SK-N-SH (cell line): ENCODE data around the gene NTM. TPM values are rescaled to one million over a fixed set of nuclear protein-coding genes. Genes with fewer than 3 reads are reported as not detected.

Source experiments
- CTCF ChIA-PET: fragments of 300-600, 350-600 bp; formaldehyde crosslinking; extraction: SDS; loops from one replicate; lab custom pipeline; 2021; lab: Yijun Ruan, JAX
- POLR2A ChIA-PET: fragments of 350-600 bp; sonication (Branson Sonifier 250); formaldehyde crosslinking; extraction: SDS; loops from one replicate; lab custom pipeline; 2020; ENCODE audit warnings: antibody characterized with exemption, inconsistent platforms; lab: Yijun Ruan, JAX
- DNase-seq: peaks from one replicate; pipeline ENCODE4 v3.0.0; 2012
- H2AFZ ChIP-seq: fragments of 200-600 bp; sonication (generic); 2 replicates; pipeline ENCODE4 v1.8.1; 2016; ENCODE audit warnings: antibody characterized with exemption, mild to moderate bottlenecking, low read depth
- H3F3A ChIP-seq: fragments of 200-600 bp; sonication (generic); replicated peaks from 2 replicates; pipeline ENCODE3; 2016; ENCODE audit warnings: antibody characterized with exemption, mild to moderate bottlenecking; ENCODE audit not compliant: insufficient read depth
- H3K27ac ChIP-seq, 2 experiments: fragments of 200-500 bp in 1 of 2; fragments of 200-600 bp in 1 of 2; sonication (Bioruptor generic) in 1 of 2; sonication (generic), shearing (Covaris generic) in 1 of 2; 2 replicates each; pipeline versions ENCODE4 v1.5.1 to v1.6.1; 2014 to 2016; ENCODE audit warnings: low read depth in 2 of 2, inconsistent platforms in 1 of 2, low read length in 1 of 2, mild to moderate bottlenecking in 1 of 2, mixed read lengths in 1 of 2
- H3K27me3 ChIP-seq: fragments of 200-600 bp; sonication (generic), shearing (Covaris generic); 2 replicates; pipeline ENCODE4 v1.6.1; 2016; ENCODE audit warnings: mixed run types; ENCODE audit not compliant: insufficient read depth
- H3K36me3 ChIP-seq, 2 experiments: fragments of 200-500 bp in 1 of 2; fragments of 200-600 bp in 1 of 2; sonication (Bioruptor generic) in 1 of 2; sonication (generic) in 1 of 2; replicated peaks in 1 of 2; 2 replicates each; pipeline versions ENCODE3 to v1.5.1; 2014 to 2016; ENCODE audit warnings: low read length in 1 of 2, mild to moderate bottlenecking in 1 of 2; ENCODE audit not compliant: insufficient read depth in 2 of 2, control insufficient read depth in 1 of 2
- H3K4me1 ChIP-seq, 2 experiments: fragments of 200-500 bp in 1 of 2; fragments of 200-600 bp in 1 of 2; sonication (Bioruptor generic) in 1 of 2; sonication (generic), shearing (Covaris generic) in 1 of 2; 2 replicates each; pipeline versions ENCODE4 v1.5.1 to v1.6.1; 2014 to 2016; ENCODE audit warnings: low read depth in 1 of 2, low read length in 1 of 2, mixed run types in 1 of 2; ENCODE audit not compliant: insufficient read depth in 2 of 2, control insufficient read depth in 1 of 2
- H3K4me2 ChIP-seq: fragments of 200-600 bp; sonication (generic), shearing (Covaris generic); 2 replicates; pipeline ENCODE4 v1.6.1; 2017; ENCODE audit warnings: mixed run types
- H3K4me3 ChIP-seq, 2 experiments: fragments of 200-500 bp in 1 of 2; fragments of 200-600 bp in 1 of 2; sonication (Bioruptor generic) in 1 of 2; sonication (generic), shearing (Covaris generic) in 1 of 2; 2 replicates each; pipeline versions ENCODE4 v1.5.1 to v1.8.1; 2014 to 2016; ENCODE audit warnings: low read depth in 2 of 2, inconsistent platforms in 1 of 2, low read length in 1 of 2, mild to moderate bottlenecking in 1 of 2, mixed read lengths in 1 of 2, moderate library complexity in 1 of 2
- H3K79me2 ChIP-seq: fragments of 200-600 bp; sonication (generic); 2 replicates; pipeline ENCODE4 v1.8.1; 2017; ENCODE audit warnings: mild to moderate bottlenecking; ENCODE audit not compliant: insufficient read depth
- H3K9ac ChIP-seq: fragments of 200-600 bp; sonication (generic); 2 replicates; pipeline ENCODE4 v1.6.1; 2017; ENCODE audit warnings: mixed run types
- H3K9me2 ChIP-seq: fragments of 200-600 bp; sonication (generic); 2 replicates; pipeline ENCODE4 v1.6.1; 2017; ENCODE audit warnings: mixed run types
- H3K9me3 ChIP-seq: fragments of 200-600 bp; sonication (generic); 2 replicates; pipeline ENCODE4 v1.6.1; 2017; ENCODE audit warnings: mixed run types, mild to moderate bottlenecking, moderate library complexity
- H4K20me1 ChIP-seq: fragments of 200-600 bp; sonication (generic); 2 replicates; pipeline ENCODE4 v1.6.1; 2017; ENCODE audit warnings: mild to moderate bottlenecking, mixed run types; ENCODE audit not compliant: insufficient read depth
- CHD2 ChIP-seq: fragments of 150-350 bp; IDR thresholded peaks from 2 replicates; pipeline ENCODE4 v1.6.1; 2018; ENCODE audit warnings: low read length; ENCODE audit not compliant: partially characterized antibody
- EP300 ChIP-seq, 2 experiments: IDR thresholded peaks; 2 replicates each; pipeline versions ENCODE4 v1.4.0 to v1.6.1; 2012; ENCODE audit warnings: borderline replicate concordance in 1 of 2, low read depth in 1 of 2, low read length in 1 of 2
- EZH2phosphoT487 ChIP-seq: fragments of 200-600 bp; sonication (generic); IDR thresholded peaks from 2 replicates; pipeline ENCODE4 v1.6.1; 2017; ENCODE audit warnings: low read depth, mixed run types, mild to moderate bottlenecking, antibody characterized with exemption, moderate library complexity, borderline replicate concordance
- GABPA ChIP-seq: IDR thresholded peaks from 2 replicates; pipeline ENCODE4 v1.4.0; 2012; ENCODE audit warnings: low read depth, mild to moderate bottlenecking
- IRF3 ChIP-seq: fragments of 150-350 bp; IDR thresholded peaks from 2 replicates; pipeline ENCODE4 v1.6.1; 2016; ENCODE audit warnings: mild to moderate bottlenecking, low read depth, low read length
- JUND ChIP-seq: IDR thresholded peaks from 2 replicates; pipeline ENCODE4 v1.4.0; 2012
- MEF2A ChIP-seq: IDR thresholded peaks from 2 replicates; pipeline ENCODE4 v1.4.0; 2012; ENCODE audit warnings: low read depth, borderline replicate concordance
- MXI1 ChIP-seq: IDR thresholded peaks from 2 replicates; pipeline ENCODE4 v1.6.1; 2012; ENCODE audit warnings: mild to moderate bottlenecking, low read depth, low read length, improper control_type of control experiment
- NFIC ChIP-seq: IDR thresholded peaks from 2 replicates; pipeline ENCODE4 v1.4.0; 2012; ENCODE audit warnings: borderline replicate concordance
- POLR2AphosphoS5 ChIP-seq: IDR thresholded peaks from 2 replicates; pipeline ENCODE4 v1.6.1; 2012; ENCODE audit warnings: low read depth, low read length
- RCOR1 ChIP-seq: fragments of 150-350 bp; IDR thresholded peaks from 2 replicates; pipeline ENCODE4 v1.6.1; 2017; ENCODE audit warnings: antibody characterized with exemption, low read length
- RXRA ChIP-seq: IDR thresholded peaks from 2 replicates; pipeline ENCODE4 v1.4.0; 2012; ENCODE audit warnings: low read depth, mild to moderate bottlenecking, borderline replicate concordance
- SIN3A ChIP-seq: IDR thresholded peaks from 2 replicates; pipeline ENCODE4 v1.6.1; 2012; ENCODE audit warnings: low read depth, mild to moderate bottlenecking, low read length, moderate library complexity, borderline replicate concordance
- TAF1 ChIP-seq: IDR thresholded peaks from 2 replicates; pipeline ENCODE4 v1.6.1; 2012; ENCODE audit warnings: low read depth, mild to moderate bottlenecking, low read length, moderate library complexity, borderline replicate concordance
- TCF12 ChIP-seq: IDR thresholded peaks from 2 replicates; pipeline ENCODE4 v1.4.0; 2012
- TEAD4 ChIP-seq: IDR thresholded peaks from 2 replicates; pipeline ENCODE4 v1.4.0; 2012; ENCODE audit warnings: mild to moderate bottlenecking, borderline replicate concordance; ENCODE audit not compliant: insufficient read depth
- YY1 ChIP-seq: IDR thresholded peaks from 2 replicates; pipeline ENCODE4 v1.4.0; 2012; ENCODE audit warnings: low read depth, mild to moderate bottlenecking
- ZBTB33 ChIP-seq: IDR thresholded peaks from 2 replicates; pipeline ENCODE4 v1.4.0; 2012; ENCODE audit warnings: low read depth, borderline replicate concordance
- WGBS: methylation state at CpG from one replicate; pipeline ENCODE4 v1.1.6; 2017; ENCODE audit warnings: low lambda C conversion rate; 5-methylcytosine and 5-hydroxymethylcytosine counted together
- polyA plus RNA-seq, 3 experiments: library from polyadenylated mRNA; depleted of rRNA; stranded (reverse); fragments of >200 nt; gene quantifications; 2 replicates each; pipeline ENCODE4 v1.2.3, GENCODE V29; 2012
- TF ChIP-seq, protein P1 (sequence below): IDR thresholded peaks from 2 replicates; pipeline ENCODE4; 2012

Gene NTM
- polyA plus RNA-seq, 1 of the 3 experiments (the other 2 are of a cell fraction), result 20.0 TPM

DNA sequence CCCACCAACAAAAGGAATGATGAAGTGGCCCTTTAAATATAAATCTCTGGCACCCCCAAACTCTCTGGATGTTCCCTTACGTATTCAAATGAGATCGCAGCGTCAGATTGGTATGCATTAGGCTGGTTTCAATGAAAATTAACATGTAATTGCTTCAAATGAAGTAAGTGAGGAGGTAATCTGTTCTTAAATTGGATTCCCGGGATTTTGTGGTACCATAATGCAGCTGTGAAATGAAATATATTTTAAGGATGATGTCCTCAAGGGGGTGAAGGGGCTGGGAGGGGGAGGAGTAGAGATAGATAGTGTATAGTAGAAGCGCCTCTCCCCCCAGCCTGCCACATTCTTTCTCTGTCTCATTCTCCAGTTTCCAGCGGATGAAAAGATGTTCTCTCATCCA is 748.2 kb downstream of the NTM start:
- WGBS, result 81% methylated on average over 6 of the region's 6 CpGs

DNA sequence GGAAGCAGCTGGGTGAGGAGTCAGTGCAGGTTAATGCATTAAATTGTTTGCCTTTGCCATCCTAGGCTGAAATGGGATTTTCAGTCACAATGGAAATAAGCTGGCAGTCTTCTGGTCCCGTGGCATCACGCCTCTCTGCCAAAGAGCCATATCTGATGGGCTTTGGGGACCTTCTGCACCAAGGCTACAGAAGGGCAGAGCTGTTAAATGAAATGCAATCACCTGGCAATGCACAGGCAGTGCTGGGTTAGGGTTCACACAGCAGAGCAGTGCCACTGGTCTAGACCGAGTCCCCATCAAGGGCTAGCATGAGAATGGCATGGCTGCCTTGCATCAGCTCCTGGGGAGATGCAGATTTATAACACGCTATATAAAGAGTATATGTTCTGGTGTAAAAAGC is 749.2 kb downstream of the NTM start:
- no peaks in the 10 kb centered on the region for H3K9me2 ChIP-seq
- H3F3A ChIP-seq, result peaks cover 2% of the 10 kb centered on the region
- DNase-seq, result no peak
- ChIA-PET CTCF (interaction anchor here (0.7 to 2.3 kb wide), 6 partner anchors 22 to 914 kb away, joined by 3 to 5 read pairs (median 4); no protein-coding TSS in a partner anchor), POLR2A (no interaction called here)
- H3K4me2 ChIP-seq, result no peak overlapping the region
- TF ChIP-seq TCF12 (no peak), TAF1 (no peak), TEAD4 (no peak), EZH2phosphoT487 (no peak), POLR2AphosphoS5 (no peak), ZBTB33 (no peak), RXRA (no peak), YY1 (no peak), JUND (no peak), SIN3A (no peak), CHD2 (no peak)
- TF ChIP-seq, protein P1, sequence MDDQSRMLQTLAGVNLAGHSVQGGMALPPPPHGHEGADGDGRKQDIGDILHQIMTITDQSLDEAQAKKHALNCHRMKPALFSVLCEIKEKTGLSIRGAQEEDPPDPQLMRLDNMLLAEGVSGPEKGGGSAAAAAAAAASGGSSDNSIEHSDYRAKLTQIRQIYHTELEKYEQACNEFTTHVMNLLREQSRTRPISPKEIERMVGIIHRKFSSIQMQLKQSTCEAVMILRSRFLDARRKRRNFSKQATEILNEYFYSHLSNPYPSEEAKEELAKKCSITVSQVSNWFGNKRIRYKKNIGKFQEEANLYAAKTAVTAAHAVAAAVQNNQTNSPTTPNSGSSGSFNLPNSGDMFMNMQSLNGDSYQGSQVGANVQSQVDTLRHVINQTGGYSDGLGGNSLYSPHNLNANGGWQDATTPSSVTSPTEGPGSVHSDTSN, result no peak
- no peak overlapping the region for H3K9ac ChIP-seq
- H3K27ac ChIP-seq, result no peak overlapping the region
- no peaks in the 10 kb centered on the region for H3K36me3 ChIP-seq
- no peak overlapping the region for H2AFZ ChIP-seq
- H3K9me3 ChIP-seq, result no peaks in the 10 kb centered on the region
- H4K20me1 ChIP-seq, result no peaks in the 10 kb centered on the region
- H3K4me1 ChIP-seq, result peaks cover 0 to 11% of the 10 kb centered on the region in 2 experiments; a peak in 1 of 4 replicates
- no peaks in the 10 kb centered on the region for H3K79me2 ChIP-seq
- WGBS, result 79% methylated on average over 4 of the region's 4 CpGs
- H3K27me3 ChIP-seq, result no peaks in the 10 kb centered on the region
- H3K4me3 ChIP-seq, result no peak overlapping the region

More for the DNA sequence above, 748.2 kb downstream of the NTM start:
- Histone ChIP-seq H3K9me3 (no peaks in the 10 kb centered on the region), H3K27me3 (no peaks in the 10 kb centered on the region), H2AFZ (no peak overlapping the region), H3K9ac (no peak overlapping the region), H3K4me2 (no peak overlapping the region), H4K20me1 (no peaks in the 10 kb centered on the region), H3K4me3 (no peak overlapping the region), H3K4me1 (peaks cover 0 to 11% of the 10 kb centered on the region in 2 experiments; a peak in 1 of 4 replicates), H3F3A (peaks cover 2% of the 10 kb centered on the region), H3K36me3 (no peaks in the 10 kb centered on the region), H3K27ac (no peak overlapping the region), H3K79me2 (no peaks in the 10 kb centered on the region), H3K9me2 (no peaks in the 10 kb centered on the region)
- POLR2A ChIA-PET, result no interaction called here
- no peak for DNase-seq
- TF ChIP-seq EZH2phosphoT487 (no peak), EP300 (IDR thresholded peaks at IDR 0.05; ENCODE audit: borderline replicate concordance in 1 of 2, low read depth in 1 of 2, low read length in 1 of 2) (no peak), CHD2 (no peak), NFIC (no peak), IRF3 (no peak), RCOR1 (no peak), GABPA (no peak), MXI1 (no peak), TAF1 (no peak), YY1 (no peak), MEF2A (no peak)
- TF ChIP-seq, protein P1, result no peak
- CTCF ChIA-PET, result interaction anchor here (1.0 to 2.3 kb wide), 4 partner anchors 21 to 371 kb away, joined by 3 to 5 read pairs (median 4); no protein-coding TSS in a partner anchor
